Amniotic epithelial cell (primary cell): Measurements from ENCODE around the gene SPSB3.

ENCODE experiments used
- DNase-seq: peaks from one replicate; pipeline ENCODE4 v3.0.0-alpha.2; 2010; ENCODE audit warnings: low read depth

SPSB3 gene

DNA sequence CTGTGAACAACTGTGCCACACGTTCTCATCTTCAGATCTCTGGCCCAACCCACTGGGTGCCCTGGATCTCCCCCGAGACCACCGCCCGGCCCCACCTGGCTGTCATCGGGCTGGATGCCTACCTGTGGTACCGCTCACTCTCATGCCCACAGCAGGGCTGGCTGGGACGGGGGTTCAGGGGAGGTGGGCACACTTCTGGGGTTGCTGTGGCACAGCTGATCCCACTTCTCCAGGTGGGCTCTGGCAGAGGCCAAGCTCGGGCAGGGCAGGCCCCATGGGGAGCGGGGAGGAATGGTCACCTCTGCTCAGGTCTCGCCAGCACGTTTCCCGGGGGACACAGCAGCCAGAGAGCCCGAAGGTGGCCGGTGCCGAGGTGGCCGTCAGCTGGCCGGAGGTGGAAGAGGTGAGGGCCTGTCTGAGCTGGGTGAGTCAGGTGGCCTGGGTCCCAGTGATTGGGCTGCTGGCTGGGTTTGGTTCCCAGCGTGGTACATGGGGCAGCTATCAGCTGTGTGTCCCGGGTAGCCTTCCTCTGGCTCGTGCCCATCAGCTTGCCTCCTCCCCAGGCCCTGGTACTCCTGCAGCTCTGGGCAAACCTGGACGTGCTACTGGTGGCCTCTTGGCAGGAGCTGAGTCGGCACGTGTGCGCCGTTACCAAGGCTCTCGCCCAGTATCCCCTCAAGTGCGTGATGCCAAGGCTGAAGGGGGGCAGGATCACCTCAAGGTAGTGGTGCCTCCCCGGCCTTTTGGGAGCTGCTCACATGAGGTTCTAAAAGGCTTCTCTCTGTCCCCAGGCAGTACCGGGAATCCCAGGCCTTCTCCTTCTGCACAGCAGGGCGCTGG lies 7.1 kb downstream of the SPSB3 start:
- DNase-seq, result no peak

DNA sequence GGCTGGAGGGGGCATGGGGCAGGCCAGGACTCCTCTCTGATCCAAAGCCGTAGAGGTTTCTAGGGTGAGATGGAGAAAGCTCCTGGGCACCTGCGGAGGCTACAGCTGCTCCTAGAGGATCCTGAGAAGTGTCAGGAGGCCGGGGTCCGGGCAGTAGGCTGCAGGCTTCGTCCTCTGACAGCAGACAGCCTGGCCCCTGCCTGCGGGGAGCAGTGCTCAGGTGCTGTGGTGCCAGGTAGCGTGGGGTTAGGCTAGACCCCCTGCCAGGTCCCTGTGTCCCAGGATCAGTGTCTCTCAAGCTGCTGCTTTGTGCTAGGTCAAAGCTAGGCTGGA lies 8.0 kb downstream of the SPSB3 start:
- DNase-seq, result no peak

DNA sequence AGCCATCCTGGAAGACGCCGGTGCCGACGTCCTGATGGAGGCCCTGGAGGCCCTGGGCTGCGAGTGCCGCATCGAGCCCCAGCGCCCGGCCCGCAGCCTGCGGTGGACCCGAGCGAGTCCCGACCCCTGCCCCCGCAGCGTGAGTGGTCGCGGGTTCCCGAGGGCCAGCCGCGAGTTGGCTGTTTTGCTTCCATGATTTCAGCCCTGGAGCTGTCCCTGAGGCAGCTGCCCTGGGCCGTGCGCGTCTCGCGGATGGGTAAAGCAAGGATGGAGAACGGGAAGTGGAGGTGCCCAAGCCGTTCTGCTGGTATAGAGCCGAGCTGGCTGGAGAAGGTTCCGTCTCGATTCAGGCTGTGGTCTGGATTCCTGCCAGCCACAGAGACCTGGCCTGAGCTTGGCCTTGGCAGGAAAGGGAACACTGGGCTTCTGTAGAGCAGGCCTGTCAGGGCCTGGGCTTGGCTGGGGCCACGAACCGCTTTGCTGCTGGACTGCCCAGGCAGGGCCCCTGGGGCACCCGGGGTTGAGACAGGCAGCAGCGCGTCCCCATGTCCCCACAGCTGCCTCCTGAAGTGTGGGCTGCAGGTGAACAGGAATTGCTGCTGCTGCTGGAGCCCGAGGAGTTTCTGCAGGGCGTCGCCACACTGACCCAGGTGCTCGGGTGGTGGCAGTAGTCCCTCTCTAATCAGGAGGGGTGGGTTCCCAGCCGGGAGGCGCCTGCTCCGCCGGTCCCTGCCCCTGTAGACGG lies 8.5 kb downstream of the SPSB3 start:
- peak; percentile 63 for DNase-seq

DNA sequence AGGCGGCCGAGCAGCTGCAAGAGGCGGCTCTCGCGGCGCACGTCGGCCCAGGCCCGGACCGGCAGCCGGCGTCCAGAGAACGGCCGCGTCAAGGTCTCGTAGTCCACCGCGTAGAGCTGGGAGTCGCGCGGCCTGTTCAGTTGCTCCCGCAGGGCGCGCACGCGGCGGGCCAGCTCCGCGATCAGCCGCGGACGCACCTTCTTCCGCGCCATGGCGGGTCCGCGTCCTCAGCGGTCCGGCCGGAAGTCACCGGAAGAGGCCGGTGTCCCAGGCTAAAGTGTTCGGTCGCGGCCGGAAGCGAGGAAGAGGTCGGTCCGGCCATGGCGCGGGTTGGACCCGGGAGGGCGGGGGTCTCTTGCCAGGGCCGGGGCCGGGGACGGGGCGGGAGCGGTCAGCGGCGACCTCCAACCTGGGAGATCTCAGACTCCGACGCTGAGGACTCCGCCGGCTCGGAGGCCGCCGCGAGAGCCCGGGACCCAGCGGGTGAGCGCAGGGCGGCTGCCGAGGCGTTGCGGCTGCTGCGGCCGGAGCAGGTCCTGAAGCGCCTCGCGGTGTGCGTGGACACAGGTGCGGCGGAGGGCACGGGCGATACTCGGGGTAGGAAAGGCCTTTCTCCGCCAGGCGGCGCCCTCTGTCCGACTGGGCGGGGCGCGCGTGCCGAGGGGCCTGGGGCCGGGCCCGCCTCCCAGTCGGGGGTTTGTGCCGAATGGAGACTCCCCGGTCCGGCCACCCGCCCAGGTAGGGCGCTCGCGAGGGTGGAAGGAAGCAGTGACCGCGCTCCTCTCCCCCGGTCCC lies 9.3 kb downstream of the SPSB3 start, which contains the start of gene MRPS34:
TSS of gene MRPS34 (minus strand) at position 227 of the 795 bp plus-strand sequence. CDS start at position 212, 15 bp downstream.
- peak; percentile 77 for DNase-seq

DNA sequence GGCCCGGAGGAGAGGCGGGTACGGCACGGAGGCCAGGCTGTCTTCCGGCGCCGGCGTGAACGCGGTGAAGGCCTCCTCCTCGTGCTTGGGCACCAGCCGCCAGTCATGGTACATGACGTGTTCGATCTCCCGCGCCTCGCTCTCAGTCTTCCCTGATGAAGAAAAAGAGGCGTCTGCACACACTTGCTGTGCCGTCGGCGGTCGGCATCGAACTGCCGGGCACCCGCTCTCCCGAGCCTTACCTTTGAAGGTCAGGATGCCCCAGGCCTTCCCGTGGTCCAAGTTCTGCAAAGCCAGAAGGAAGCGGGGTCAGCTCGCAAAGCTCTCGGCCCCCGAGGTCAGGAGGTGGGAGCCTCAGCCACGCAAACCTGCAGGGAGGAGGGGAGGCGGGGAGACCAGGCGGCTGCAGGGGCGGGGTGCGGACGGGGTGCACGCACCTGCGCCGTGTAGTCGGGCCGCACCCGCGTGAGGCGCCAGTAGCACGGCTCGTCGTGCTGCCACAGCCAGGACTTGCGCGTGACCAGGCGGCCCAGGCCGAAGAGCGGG lies 9.9 kb downstream of the SPSB3 start, which contains the start of gene EME2:
TSS of gene EME2 (plus strand) at position 449 of the 546 bp plus-strand sequence. CDS start 418 bp downstream, outside the sequence.
- DNase-seq, result peak; percentile 32

DNA sequence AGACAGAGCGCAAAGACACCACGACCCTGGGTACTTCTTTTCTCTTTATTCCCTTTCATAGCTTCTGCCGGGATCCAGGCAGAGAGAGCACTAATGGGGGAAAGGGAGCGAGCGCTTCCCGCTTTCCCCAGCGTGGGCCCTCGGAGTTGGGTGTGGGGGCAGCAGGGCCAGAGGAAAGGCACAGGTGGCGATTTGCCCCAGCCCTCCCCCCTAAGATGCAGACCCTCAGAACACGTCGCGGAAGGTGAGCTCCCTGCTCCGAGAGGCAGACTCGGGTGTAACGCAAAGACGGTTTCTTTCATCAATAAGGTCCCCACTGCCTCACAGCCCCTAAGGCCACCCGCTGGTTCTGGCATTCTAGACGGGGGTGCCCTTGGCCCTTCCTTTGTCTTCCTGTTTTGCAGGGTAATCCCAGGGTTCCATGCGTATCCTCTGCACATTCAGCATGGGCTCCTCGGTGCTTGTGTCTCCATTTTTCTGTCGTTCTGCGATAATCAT lies 10.5 kb downstream of the SPSB3 start:
- no peak for DNase-seq

DNA sequence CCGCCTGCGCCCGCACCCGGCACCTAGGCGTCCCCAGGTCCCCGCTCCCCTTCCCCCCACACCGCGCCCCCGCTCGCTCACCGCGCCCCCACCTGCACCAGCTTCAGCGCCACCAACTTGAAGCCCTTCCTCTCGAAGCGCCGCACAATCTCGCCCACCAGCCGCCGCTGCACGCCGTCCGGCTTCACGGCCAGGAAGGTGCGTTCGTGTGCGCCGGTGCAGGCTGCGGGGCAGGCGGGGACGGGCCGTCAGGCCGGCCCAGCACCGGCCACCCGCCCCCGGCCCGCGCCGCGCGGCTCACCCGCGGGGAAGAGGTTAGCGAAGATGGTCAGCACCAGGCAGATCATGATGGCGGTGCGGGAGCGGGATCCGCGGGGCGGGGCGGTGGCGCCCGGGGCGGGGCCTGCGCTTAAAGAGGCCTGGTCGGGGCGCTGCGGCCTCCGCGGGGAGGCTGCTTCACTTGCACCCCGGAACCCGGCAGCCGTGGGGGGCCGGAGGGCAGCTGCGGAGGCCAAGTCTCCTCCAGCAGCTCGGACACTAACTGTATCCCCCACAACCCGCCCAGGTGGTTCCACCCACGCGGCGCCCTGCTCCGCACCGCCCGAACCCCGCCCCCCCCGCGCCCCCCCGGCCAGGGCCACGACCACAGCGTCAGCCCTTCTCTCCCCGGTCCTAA lies 11.0 kb downstream of the SPSB3 start, which contains the start of gene NME3:
TSS of gene NME3 (minus strand) at position 356 of the 676 bp plus-strand sequence. CDS start at position 347, 9 bp downstream.
- DNase-seq, result peak; percentile 64

DNA sequence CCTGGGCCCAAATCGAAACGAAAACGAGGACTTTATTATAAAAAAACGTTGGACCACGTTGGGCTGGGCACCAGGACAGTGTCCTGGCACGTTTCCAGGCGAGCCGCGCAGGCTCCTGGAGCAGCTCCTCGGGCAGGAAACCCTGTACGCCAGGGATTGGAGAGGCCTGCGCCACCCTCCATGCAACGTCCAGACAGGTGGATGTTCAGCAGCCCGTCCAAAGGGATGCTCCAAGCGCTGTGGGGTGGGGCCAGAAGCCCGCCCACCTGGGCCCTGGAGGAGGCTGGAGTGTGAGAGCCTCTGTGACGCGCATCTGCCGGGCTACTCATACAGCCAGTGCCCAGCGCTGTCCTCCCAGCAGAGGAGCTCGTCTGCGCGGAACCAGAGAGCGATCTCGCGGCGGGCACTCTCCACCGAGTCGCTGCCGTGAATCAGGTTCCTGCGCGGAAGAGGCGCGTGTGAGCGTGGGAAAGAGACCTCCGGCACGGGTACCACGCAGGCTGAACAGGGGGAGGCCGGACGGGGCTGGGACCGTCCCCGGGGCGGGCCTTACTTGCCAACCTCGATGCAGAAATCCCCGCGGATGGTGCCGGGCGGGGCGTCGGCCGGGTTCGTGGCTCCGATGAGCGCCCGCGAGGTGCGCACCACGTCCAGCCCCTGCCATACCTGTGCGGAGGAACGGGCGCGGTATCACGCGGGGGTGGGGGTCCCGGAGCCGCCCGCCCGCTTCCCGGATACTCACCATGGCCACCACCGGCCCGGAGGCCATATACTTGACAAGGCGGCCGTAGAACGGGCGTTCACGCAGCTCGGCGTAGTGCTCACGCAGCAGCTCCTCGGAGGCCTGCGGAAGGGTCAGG lies 11.8 kb downstream of the SPSB3 start:
- peak; percentile 62 for DNase-seq

DNA sequence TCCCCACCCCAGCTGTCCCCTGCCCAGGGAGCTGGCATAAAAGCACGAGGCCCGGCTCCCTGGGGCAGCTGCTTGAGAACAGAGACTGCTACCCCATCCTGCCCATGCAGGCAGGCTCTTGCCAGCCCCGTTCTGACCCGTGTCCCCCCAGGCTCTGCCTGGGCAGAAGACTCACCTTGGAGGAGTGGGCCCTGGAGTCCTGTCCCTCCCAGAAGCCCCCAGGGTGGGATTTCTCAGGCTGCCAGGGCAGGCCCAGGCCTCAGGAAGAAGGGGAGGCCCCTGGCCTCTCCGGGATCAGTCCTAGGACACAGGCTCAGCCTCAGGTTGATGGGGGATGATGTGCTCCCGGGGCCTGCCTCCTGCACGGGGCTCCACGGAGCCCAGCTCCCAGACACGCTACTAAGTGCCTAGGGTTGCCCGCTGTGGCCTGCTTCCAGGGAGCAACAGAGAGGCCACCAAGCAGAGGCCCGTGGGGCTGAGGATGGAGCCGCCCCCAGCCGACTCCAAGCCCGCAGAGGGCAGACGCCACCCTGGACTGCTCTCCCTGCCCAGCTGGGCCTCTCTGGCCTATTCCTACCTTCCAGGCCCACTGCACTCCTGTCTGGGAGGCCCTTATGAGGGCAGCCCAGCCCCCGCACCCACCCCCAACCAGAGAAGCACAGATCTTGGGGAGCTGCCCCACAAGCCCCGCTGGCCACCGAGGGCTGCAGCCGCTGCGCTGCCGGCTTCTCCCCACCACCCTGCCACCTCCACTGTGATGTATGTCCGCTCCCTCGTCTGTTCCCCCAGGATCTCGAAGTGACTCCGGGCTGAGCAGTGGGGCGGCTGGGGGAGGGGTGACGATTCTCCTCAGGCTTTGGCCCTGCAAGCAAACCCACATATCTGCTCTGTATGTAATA lies 12.7 kb downstream of the SPSB3 start:
- DNase-seq, result no peak

DNA sequence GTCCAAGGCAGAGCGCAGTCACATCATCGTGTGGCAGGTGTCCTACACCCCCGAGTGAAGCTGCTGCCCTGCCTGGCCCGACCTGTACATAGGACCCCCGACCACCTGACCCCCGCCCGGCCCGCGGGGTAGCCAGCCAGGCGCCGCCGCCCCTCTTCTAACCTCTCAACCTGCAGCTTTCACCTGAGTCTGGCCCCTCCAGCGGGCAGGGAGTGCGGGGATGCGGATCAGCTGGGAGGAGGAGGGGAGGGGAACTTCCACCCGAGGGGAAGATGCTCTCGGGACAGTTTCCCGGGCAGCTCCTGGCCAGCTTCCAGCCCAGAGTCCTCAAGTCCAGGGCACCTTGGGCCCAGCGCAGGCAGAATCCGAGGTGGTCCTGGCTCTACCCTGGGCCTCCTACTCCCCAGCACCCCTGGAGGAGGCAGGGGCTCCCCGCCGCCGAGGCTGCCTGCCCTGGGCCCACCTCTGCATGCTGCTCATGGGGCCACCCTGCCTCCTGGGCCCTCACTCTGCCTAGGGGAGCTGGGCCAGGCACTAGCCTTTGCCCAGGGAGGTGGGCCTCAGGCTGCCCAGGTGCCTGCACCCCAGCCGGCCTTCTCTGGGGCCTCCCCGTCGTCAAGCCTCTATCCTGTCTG lies 13.5 kb downstream of the SPSB3 start:
- no peak for DNase-seq

DNA sequence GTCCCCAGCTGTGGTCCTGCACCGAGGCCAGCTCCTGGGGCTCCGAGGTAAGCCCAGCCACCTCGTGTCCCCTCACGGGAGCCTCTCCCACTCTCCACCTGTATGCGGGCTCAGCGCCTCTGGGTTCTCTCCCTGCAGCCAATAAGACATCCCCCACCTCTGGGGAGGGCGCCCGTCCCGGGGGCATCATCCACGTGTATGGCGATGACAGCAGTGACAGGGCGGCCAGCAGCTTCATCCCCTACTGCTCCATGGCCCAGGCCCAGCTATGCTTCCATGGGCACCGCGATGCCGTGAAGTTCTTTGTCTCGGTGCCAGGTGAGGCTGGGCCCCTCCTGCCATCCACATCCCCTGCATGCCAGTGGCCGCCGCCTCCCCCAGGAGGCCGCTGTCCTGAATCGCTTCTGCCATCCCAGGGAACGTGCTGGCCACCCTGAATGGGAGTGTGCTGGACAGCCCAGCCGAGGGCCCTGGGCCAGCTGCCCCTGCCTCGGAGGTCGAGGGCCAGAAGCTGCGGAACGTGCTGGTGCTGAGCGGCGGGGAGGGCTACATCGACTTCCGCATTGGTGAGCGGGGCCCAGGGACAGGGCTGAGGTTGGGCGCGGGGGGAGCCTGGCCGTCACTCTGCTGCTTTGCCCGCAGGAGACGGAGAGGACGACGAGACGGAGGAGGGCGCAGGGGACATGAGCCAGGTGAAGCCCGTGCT lies 14.2 kb downstream of the SPSB3 start:
- DNase-seq, result no peak

DNA sequence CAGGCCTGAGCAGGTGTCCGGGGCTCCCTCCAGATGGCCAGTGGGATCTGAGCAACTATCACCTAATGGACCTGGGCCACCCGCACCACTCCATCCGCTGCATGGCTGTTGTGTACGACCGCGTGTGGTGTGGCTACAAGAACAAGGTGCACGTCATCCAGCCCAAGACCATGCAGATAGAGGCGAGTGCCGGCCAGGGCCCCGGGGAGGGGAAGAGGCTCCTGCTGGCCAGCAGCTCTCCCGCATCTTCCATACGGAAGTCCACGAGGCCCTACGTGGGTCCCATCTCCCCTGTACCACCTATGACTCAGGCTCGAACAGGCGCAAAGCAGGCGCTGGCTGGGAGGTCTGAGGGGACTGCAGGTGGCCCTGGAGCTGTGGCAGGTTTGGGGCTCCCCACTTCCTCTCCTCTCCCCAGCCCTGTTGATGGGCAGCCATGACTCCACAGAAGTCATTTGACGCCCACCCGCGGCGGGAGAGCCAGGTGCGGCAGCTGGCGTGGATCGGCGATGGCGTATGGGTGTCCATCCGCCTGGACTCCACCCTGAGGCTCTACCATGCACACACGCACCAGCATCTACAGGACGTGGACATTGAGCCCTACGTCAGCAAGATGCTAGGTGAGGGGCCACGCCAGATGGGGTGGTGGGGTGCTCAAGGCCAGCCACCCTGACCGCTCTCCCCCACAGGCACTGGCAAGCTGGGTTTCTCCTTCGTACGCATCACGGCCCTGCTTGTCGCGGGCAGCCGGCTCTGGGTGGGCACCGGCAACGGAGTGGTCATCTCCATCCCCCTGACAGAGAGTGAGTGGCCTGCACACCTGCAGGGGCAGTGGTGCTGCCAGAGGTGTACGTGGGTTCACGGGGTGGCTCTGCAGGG lies 15.0 kb downstream of the SPSB3 start:
- no peak for DNase-seq

DNA sequence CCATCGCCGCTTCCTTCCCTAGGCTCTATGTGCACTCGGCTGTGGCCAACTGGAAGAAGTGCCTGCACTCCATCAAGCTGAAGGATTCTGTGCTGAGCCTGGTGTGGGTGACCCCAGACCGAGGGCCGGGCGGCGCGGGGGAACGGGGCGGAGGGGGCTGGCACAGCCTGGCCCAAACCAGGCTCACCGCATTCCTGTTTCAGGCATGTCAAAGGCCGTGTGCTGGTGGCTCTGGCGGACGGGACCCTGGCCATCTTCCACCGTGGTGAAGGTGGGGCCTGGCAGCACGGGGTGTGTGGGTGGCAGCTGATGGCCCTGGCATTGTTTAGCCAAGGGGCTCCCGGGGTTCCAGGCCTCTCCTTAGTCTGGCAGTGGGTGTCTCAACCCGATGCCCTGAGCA lies 15.7 kb downstream of the SPSB3 start:
- no peak for DNase-seq

DNA sequence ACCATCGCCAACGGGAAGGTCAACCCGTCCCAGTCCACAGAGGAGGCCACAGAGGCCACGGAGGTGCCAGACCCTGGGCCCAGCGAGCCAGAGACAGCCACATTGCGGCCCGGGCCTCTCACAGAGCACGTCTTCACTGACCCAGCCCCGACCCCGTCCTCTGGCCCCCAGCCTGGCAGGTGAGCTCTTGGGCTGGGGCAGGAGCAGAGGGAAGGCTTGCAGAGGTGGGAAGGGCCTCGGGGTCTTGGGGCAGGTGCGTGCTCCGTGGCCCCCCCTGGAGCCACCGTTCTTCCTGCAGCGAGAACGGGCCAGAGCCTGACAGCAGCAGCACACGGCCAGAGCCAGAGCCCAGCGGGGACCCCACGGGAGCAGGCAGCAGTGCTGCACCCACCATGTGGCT lies 16.1 kb downstream of the SPSB3 start:
- no peak for DNase-seq

DNA sequence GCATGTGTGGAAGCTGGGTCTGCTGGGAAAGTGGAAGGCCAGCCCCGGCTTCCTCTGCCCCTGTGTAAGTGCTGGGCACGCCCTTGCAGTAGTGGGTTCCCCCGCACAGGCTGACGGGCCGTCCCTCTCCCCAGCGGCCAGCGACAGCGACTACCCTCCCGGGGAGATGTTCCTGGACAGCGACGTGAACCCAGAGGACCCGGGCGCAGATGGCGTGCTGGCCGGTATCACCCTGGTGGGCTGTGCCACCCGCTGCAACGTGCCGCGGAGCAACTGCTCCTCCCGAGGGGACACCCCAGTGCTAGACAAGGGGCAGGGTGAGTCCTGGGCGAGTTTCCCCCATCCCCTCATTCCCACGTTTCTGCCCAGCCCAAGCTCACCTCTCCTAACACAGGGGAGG lies 16.5 kb downstream of the SPSB3 start:
- DNase-seq, result no peak

DNA sequence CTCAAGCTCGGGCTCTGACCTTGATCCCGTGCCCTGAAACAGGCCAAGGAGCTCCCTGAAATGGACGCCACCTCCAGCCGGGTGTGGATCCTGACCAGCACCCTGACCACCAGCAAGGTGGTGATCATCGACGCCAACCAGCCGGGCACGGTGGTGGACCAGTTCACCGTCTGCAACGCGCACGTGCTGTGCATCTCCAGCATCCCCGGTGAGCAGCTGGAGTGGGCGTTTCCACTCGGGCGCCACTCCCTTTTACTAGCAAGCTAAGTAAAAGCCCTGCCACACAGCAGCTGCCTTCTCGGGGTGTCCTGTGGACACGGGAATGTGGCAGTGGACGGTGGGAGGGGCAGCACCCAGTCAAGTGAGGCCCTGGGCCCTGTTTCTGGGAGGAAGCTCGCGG lies 17.4 kb downstream of the SPSB3 start:
- no peak for DNase-seq
